Thyroid gland (tissue), 4 donors: Measurements from ENCODE around the gene MYMX.

Source experiments
- POLR2A ChIP-seq, 2 donors: fragments of 450-650 bp; IDR thresholded peaks; one replicate each; pipeline ENCODE4 v1.6.1; 2017; ENCODE audit warnings: antibody characterized with exemption in 2 of 2, mild to moderate bottlenecking in 2 of 2, moderate library complexity in 1 of 2
- TF ChIP-seq, protein P1 (sequence below), 6 experiments: fragments of 200-600 bp in 3 of 6; fragments of 450-650 bp in 3 of 6; sonication (generic) in 3 of 6; IDR thresholded peaks; one replicate each; pipeline ENCODE4 v1.5.1; 2016 to 2019; ENCODE audit warnings: antibody characterized with exemption in 6 of 6, mild to moderate bottlenecking in 2 of 6, inconsistent platforms in 1 of 6, moderate library complexity in 1 of 6

DNA sequence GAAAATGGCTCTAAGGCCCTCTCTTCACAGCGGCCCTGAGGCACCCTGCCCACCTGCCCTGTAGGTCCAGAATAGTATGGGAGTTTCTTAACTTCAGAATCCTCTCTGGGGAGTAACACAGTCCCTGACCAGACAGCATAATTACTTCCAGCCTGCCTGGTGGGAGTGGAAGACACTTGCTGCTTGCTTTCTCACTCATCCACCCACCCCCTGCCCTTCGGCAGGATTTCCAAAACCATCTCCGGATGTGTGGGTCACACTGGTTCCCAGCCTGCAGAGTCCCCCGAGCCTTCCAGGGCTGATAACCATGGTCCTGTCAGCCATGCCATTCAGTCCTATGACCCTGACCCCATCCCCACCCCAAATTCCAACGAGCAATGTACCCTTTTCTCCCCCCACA lies 12.1 kb downstream of the MYMX start:
- TF ChIP-seq, protein P1, sequence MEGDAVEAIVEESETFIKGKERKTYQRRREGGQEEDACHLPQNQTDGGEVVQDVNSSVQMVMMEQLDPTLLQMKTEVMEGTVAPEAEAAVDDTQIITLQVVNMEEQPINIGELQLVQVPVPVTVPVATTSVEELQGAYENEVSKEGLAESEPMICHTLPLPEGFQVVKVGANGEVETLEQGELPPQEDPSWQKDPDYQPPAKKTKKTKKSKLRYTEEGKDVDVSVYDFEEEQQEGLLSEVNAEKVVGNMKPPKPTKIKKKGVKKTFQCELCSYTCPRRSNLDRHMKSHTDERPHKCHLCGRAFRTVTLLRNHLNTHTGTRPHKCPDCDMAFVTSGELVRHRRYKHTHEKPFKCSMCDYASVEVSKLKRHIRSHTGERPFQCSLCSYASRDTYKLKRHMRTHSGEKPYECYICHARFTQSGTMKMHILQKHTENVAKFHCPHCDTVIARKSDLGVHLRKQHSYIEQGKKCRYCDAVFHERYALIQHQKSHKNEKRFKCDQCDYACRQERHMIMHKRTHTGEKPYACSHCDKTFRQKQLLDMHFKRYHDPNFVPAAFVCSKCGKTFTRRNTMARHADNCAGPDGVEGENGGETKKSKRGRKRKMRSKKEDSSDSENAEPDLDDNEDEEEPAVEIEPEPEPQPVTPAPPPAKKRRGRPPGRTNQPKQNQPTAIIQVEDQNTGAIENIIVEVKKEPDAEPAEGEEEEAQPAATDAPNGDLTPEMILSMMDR (IDR thresholded peaks at IDR 0.05): no peak
- no peak for TF ChIP-seq POLR2A (IDR thresholded peaks at IDR 0.05)
